TTC549 (cell line): ENCODE results near the gene IGFN1.
A peak's percentile ranks its signal among the peaks of the same experiment; 100 is the strongest.

Source experiments
- FAIRE-seq: peaks from 2 replicates; lab custom pipeline; 2012; peaks lifted over from hg19 to GRCh38; lab: Jason Lieb, UNC

The IGFN1 gene

GRCh38 chr1:201163707-201164106, 26.9 kb upstream of the IGFN1 start:
- FAIRE-seq, result no peak

GRCh38 chr1:201164645-201165044, 26.0 kb upstream of the IGFN1 start:
- FAIRE-seq, result peak; percentile 95

- FAIRE-seq, result no peak
Observed at GRCh38 chr1:201167041-201167991, 23.3 kb upstream of the IGFN1 start.

GRCh38 chr1:201169203-201169602, 21.4 kb upstream of the IGFN1 start:
- no peak for FAIRE-seq

- no peak for FAIRE-seq
Observed at GRCh38 chr1:201169971-201170532, 20.6 kb upstream of the IGFN1 start.

- FAIRE-seq, result peak; percentile 95
Observed at GRCh38 chr1:201170533-201171062, 20.0 kb upstream of the IGFN1 start.

GRCh38 chr1:201171063-201172036, 19.3 kb upstream of the IGFN1 start:
- peak; percentile 77 for FAIRE-seq

- FAIRE-seq, result peak; percentile 36
Observed at GRCh38 chr1:201172326-201172725, 18.3 kb upstream of the IGFN1 start.

GRCh38 chr1:201172999-201173610, 17.5 kb upstream of the IGFN1 start:
- FAIRE-seq, result no peak

GRCh38 chr1:201173736-201174135, 16.9 kb upstream of the IGFN1 start:
- no peak for FAIRE-seq

GRCh38 chr1:201175820-201176500, 14.7 kb upstream of the IGFN1 start:
- FAIRE-seq, result no peak

GRCh38 chr1:201176940-201177339, 13.7 kb upstream of the IGFN1 start:
- no peak for FAIRE-seq

GRCh38 chr1:201178718-201179117, 11.9 kb upstream of the IGFN1 start:
- FAIRE-seq, result no peak

- FAIRE-seq, result peak; percentile 42
Observed at GRCh38 chr1:201180141-201180540, 10.5 kb upstream of the IGFN1 start.

GRCh38 chr1:201180901-201181300, 9.7 kb upstream of the IGFN1 start:
- no peak for FAIRE-seq

- no peak for FAIRE-seq
Observed at GRCh38 chr1:201181323-201181722, 9.3 kb upstream of the IGFN1 start.

GRCh38 chr1:201181726-201182125, 8.9 kb upstream of the IGFN1 start:
- FAIRE-seq, result no peak

- no peak for FAIRE-seq
Observed at GRCh38 chr1:201183209-201183608, 7.4 kb upstream of the IGFN1 start.

- FAIRE-seq, result no peak
Observed at GRCh38 chr1:201183753-201184152, 6.9 kb upstream of the IGFN1 start.

GRCh38 chr1:201184307-201185122, 6.1 kb upstream of the IGFN1 start:
- FAIRE-seq, result peak; percentile 92
